ENCODE results near the gene CR2. TPM values are rescaled to one million over a fixed set of nuclear protein-coding genes. Genes with fewer than 3 reads are reported as not detected.
"Not testable (repeated sequence)": the region's sequence is repeated elsewhere in the genome, so short reads cannot be mapped to it uniquely, and the experiment has no call there.

CR2 gene
- total and polyA plus RNA-seq, 7 donors = 0.01 to 0.27 (median 0.16) TPM; not detected in 3

GRCh38 chr1:207486198-207486597 lies 32.1 kb downstream of the CR2 start:
- Histone ChIP-seq H3K4me3 (no peak overlapping the region), H3K27ac (no peak overlapping the region), H3K4me1 (no peaks in the 10 kb centered on the region), H3K36me3 (ENCODE audit: insufficient read depth in 1 of 2, low read depth in 1 of 2) (no peaks in the 10 kb centered on the region), H3K27me3 (ENCODE audit: insufficient read depth in 3 of 3, low read length in 2 of 3) (peaks cover 0 to 4% (median 3%) of the 10 kb centered on the region in 3 donors), H3K9me3 (no peaks in the 10 kb centered on the region)
- no peak for TF ChIP-seq CTCF (IDR thresholded peaks at IDR 0.05)
- no peak for DNase-seq
- intact Hi-C loops (cut with DNase I) = no loop called here
- WGBS, 3 donors = 73 to 92% (median 86%) methylated on average over 3 of the region's 3 CpGs
- no peak for ATAC-seq

GRCh38 chr1:207487636-207488035 lies 33.5 kb downstream of the CR2 start:
- WGBS, 3 donors = 68 to 69% (median 69%) methylated on average over 4 of the region's 4 CpGs
- Histone ChIP-seq H3K27ac (no peak overlapping the region), H3K27me3 (ENCODE audit: insufficient read depth in 3 of 3, low read length in 2 of 3) (peaks cover 2 to 17% (median 3%) of the 10 kb centered on the region in 3 donors), H3K9me3 (no peaks in the 10 kb centered on the region), H3K4me3 (no peak overlapping the region), H3K4me1 (no peaks in the 10 kb centered on the region), H3K36me3 (ENCODE audit: insufficient read depth in 1 of 2, low read depth in 1 of 2) (no peaks in the 10 kb centered on the region)
- intact Hi-C loops (cut with DNase I) = no loop called here
- no peak for ATAC-seq
- no peak for TF ChIP-seq CTCF (IDR thresholded peaks at IDR 0.05)
- DNase-seq = no peak

- Histone ChIP-seq H3K27me3 (ENCODE audit: insufficient read depth in 3 of 3, low read length in 2 of 3) (peaks cover 6 to 64% (median 8%) of the 10 kb centered on the region in 3 donors), H3K4me1 (peaks cover 3% of the 10 kb centered on the region), H3K9me3 (no peaks in the 10 kb centered on the region), H3K27ac (no peak overlapping the region), H3K4me3 (no peak overlapping the region), H3K36me3 (ENCODE audit: insufficient read depth in 1 of 2, low read depth in 1 of 2) (no peaks in the 10 kb centered on the region)
- intact Hi-C loops (cut with DNase I) = no loop called here
- TF ChIP-seq CTCF (IDR thresholded peaks at IDR 0.05) = no peak
- ATAC-seq (no peak), DNase-seq (no peak)
- WGBS, 3 donors = 78 to 85% (median 83%) methylated on average over 3 of the region's 3 CpGs
These were observed 39.1 kb downstream of the CR2 start for GRCh38 chr1:207493212-207493611.

- ATAC-seq (no peak), DNase-seq (no peak)
- no peaks in the 10 kb centered on the region for H3K9me3 ChIP-seq
- intact Hi-C loops (cut with DNase I) = no loop called here
- peaks cover 3% of the 10 kb centered on the region for H3K4me1 ChIP-seq
- peaks cover 6 to 72% (median 8%) of the 10 kb centered on the region in 3 donors for H3K27me3 ChIP-seq (ENCODE audit: insufficient read depth in 3 of 3, low read length in 2 of 3)
- no peak for TF ChIP-seq CTCF (IDR thresholded peaks at IDR 0.05)
- no peak overlapping the region for H3K4me3 ChIP-seq
- H3K36me3 ChIP-seq (ENCODE audit: insufficient read depth in 1 of 2, low read depth in 1 of 2) = no peaks in the 10 kb centered on the region
- 92 to 93% (median 92%) methylated on average over 1 of the region's 1 CpG for WGBS, 3 donors
- H3K27ac ChIP-seq = no peak overlapping the region
These were observed 40.0 kb downstream of the CR2 start for GRCh38 chr1:207494171-207494570.

- not testable (repeated sequence) for H3K36me3 ChIP-seq (ENCODE audit: insufficient read depth in 1 of 2, low read depth in 1 of 2); ATAC-seq; H3K4me3 ChIP-seq; H3K4me1 ChIP-seq; H3K9me3 ChIP-seq; H3K27ac ChIP-seq; DNase-seq
- 81 to 84% (median 81%) methylated on average over 8 of the region's 8 CpGs for WGBS, 3 donors
- H3K27me3 ChIP-seq (ENCODE audit: insufficient read depth in 3 of 3, low read length in 2 of 3) = peaks cover 6 to 79% (median 11%) of the 10 kb centered on the region in 3 donors
- intact Hi-C loops (cut with DNase I) = loop anchor here in 1 of 2 donors (5.0 kb wide), 1 partner anchor 413 kb away; no protein-coding TSS in a partner anchor
These were observed 41.2 kb downstream of the CR2 start for GRCh38 chr1:207495281-207495680.
